Epithelial cell of prostate (primary cell): ENCODE results near the gene HOXD4.

Experiments
- DNase-seq: peaks from one replicate; pipeline ENCODE4 v3.0.0-alpha.2; 2011; ENCODE audit warnings: low read depth, low spot score
- H3K27ac ChIP-seq: fragments of 450-650 bp; 2 replicates; pipeline ENCODE4 v1.5.1; 2017; ENCODE audit warnings: mild to moderate bottlenecking

HOXD4 gene

DNA sequence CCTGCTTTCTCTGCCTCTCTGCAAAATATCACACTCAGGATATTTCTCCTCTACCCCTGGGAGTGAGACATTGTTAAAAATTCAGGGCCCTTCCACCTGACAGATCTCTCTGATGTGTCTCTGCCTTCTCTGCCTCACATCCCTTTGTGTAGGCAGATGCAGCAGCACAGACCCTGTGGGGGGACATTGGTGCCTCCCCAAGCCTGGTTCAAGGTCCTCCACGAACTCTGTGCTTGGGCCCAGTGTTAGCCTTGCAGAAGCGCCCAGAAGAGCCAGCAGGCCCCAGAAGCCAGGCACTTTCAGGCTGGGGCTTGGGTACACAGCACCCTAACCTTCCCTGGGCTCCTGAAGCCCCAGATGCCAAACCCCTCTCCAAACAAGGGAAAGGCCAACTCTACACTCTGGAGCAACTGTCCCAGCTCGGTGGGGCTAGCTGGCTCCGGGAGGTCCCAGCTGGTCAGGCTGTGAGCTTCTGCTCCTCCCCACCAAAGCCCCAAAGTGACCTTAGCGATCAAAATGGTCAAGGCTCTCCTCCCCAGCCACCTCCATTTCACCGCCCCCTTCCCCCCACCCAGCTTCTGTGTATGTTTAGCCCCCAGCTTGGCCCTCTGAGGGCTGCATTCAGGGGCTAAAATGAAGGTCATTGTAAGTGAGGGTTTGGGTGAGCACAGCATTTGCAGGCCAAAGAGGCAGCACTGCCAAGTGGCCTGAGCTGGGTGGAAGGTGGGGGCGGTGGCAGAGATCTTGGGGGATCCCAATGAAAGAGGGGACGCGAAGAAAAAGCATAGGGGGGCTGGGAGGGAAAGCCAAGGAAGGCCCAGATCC is 26.2 kb upstream of the HOXD4 start:
- no peak for DNase-seq
- H3K27ac ChIP-seq, result no peak overlapping the region

DNA sequence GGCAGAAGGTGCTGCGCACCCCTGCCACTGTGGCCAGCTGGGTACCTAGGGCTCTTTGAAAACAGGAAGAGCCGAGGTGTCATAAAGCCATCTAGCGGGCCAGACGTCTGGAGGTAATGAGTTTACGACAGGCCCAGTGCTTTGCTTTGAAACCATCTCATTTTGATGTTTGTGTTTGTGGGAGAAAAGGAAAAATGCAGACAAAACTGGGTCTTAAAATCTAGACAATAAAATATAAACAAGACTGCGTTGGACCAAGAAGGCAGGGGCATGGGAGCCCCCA is 25.6 kb upstream of the HOXD4 start:
- DNase-seq, result no peak
- H3K27ac ChIP-seq, result no peak overlapping the region

DNA sequence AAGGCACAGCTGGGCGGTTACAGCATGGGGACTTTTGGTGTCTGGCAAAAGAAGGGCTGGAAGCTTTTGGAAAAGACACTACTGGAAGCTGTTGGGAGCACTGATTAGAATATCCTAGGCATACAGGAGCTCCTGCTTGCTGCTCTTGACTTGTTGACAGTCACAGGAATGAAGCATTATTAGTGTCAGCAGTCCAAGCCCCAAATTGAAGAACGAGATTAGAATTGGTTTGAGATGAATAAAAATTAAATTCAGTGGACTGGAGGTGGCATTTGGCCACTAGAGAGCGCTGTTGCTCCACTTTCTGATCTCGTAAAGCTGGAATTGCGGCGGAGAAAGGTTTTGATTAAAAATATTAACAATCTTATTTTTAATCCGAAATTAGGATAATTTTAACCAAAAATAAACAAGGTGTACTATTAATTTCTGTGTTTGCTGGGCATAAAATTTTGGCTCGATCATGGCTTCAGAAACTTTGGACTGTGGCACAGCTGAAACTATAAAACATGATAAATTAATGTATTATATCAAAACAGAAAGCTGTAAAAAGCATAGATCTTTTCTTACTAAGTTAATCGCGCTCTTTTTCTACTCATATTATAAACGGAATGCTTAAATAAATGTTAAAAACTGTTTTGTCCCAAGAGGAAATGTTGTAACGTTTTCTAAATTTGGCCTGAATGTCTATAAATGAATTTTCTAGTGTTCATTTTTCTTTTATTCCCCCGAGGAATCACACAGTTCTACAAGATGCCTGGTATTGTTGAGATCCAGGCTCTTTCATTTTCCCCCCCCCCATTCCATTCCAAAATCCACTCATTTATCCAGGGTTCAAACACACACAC is 24.2 kb upstream of the HOXD4 start:
- H3K27ac ChIP-seq, result no peak overlapping the region
- no peak for DNase-seq

DNA sequence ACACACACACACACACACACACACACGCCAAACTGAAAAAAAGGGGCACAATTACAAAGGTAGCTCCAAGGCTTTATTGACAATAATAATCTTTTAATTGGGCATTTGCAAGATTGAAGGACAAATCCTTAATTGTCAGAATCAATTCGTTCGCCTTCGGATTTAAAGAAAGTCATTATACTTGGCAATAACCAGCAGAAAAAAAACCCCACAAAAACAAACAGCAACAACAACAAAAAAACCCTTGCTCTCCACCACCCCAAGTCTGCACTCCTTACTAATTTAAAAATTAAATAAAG is 23.6 kb upstream of the HOXD4 start:
- no peak for DNase-seq
- no peak overlapping the region for H3K27ac ChIP-seq

DNA sequence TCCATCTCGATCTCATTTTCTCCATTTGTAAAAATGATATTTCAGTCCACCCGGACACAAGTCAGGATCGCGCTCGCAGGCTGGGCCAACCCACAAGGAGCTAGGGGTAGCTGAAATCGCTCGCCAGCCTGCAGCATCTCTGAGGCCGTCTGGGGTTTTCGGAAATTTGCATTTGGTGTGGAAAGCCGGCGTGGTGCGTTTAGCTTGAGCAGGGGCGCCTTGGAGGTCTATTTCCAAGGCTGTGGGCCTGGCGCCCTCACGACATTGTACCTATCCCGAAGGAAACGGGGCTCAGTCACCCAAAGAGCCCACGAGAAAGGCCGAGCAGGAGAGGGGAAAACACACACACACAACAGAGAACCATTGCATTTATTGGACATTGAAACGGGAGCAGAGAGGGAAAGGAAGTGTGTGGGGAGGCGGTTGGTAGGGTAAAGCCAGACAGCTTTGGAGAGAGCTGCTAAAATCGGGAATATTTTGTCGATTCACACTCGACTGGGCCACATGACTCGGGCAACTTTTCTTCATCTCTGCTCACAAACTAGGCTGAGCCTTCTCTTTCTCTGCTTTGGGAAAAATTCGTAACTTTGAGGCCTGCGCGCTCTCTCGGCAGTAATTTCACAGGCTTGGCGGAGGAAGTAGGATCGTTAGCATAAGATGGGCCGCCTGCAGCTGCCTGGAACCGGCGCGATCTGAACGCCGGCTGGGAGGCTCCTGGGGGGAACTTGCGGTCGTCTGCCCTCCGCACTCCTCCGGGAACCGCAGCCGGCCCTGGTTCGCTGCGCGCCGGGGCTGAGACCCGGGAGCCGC is 23.0 kb upstream of the HOXD4 start:
- no peak overlapping the region for H3K27ac ChIP-seq
- DNase-seq, result no peak

DNA sequence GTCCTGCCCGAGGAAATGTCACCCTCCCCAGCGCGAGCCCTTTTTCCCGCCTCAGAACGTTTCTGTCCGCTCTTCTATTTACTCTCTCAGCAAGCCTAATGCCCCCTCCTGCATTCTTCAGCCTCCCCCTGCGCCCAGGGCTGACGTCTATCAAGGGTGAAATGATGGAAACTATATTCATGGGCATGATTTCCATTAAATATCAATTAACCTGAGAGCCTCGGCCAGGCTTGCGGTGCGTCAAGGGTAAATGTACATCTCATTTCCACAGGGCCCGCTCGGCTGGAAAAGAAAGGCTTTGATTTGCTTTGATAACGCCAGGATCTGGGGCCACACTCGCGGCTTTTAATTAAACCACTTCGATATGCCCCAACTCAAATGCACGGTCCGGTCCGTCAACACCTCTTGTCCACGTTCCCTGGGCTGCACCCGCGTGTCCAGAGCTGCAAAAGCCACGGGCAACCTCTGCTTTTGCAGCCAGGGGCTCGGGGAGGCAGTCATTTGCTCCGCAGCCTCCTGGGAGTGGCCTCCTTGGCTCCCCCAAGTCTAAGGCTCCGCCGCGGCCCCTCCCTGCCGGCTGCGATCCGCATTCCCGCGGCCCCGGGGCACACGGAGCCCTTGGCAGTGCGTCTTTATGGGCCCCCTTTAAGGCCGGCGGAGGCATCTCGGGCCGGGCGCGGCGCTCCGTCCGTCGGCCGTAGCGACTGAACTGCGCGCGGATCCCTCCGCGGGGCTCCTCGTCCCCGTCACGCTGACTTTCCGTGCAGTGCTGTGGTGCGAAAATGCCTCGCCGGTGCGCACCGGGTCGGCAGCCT is 22.2 kb upstream of the HOXD4 start, which contains the start of gene HOXD8:
HOXD8 (plus strand) TSS at position 724 of the 815 bp plus-strand sequence. CDS start 662 bp downstream, outside the sequence.
- peak within 1 kb of the TSS; percentile 74 for H3K27ac ChIP-seq
- DNase-seq, result no peak

DNA sequence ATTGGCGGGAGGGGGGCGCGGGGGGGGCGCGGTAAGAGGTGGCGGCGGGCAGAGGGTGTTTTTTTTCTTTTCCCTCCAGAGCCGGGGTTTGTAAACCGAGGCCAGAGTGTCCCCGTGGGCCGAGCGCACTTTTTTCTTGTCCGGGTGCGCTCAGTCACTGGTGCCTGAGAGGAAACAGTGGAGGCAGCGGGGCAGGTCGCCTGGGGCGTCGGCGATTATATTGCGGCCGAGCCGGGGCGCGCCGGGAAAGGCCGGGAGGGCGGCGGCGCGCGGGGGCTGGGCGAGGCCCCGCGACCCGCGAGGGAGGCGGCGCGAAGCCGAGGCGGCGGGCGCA is 21.6 kb upstream of the HOXD4 start:
- DNase-seq, result no peak
- H3K27ac ChIP-seq, result peak overlapping the region; percentile 74

DNA sequence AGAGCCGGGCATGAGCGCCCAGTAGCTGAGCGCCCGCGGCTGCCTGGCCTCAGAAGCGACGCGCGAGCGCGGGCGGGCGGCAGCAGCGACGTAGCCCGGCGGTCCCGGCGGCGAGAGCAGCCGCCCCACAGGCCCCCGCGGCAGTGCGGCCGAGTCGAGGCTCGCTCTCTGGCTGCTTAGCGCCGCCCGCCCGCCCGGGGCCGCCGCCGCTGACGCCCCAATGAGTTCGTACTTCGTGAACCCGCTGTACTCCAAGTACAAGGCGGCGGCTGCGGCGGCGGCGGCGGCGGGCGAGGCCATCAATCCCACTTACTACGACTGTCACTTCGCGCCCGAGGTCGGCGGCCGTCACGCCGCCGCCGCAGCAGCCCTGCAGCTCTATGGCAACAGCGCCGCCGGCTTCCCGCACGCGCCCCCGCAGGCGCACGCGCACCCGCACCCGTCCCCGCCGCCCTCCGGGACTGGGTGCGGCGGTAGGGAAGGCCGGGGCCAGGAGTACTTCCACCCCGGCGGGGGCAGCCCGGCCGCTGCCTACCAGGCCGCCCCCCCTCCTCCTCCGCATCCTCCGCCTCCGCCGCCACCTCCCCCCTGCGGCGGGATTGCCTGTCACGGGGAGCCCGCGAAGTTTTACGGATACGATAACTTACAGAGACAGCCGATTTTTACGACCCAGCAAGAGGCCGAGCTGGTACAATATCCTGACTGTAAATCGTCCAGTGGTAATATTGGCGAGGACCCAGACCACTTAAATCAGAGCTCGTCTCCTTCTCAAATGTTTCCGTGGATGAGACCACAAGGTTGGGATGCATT is 21.0 kb upstream of the HOXD4 start:
- H3K27ac ChIP-seq, result peak overlapping the region; percentile 74

DNA sequence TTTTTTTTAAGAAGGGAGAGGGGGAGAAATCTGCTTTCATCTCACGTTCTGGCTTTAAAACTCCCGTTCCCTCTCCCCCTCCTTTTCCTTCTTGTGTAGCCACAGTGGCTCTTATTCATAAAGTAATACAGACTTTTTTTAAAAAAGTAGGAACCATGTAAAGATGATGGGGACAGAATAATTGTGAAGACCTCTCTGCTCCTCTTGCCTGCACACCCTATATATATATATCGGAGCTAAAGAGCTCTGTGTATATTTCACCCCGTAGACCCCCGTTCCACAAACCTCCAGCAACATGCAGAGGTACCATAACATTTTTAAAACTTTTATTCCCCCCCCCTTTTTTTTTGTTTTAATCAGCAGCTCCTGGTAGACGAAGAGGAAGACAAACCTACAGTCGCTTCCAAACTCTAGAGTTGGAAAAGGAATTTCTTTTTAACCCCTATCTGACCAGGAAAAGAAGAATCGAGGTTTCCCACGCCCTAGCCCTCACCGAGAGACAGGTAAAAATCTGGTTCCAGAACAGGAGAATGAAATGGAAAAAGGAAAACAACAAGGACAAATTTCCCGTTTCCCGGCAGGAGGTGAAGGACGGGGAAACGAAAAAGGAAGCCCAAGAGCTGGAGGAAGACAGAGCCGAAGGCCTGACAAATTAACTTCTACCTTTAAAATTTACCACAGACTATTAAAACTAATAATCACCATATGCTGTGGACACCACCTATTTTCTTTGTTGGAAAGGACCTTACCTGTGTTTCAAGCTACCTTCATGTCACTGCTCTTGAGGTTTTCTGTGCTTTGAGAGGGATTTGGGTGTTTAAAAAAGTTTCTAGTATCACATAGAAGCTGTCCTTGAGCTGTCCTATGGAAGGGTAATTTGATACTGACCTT is 20.1 kb upstream of the HOXD4 start:
- DNase-seq, result no peak
- H3K27ac ChIP-seq, result peak overlapping the region; percentile 74

More for the DNA sequence above, 21.0 kb upstream of the HOXD4 start:
- DNase-seq, result no peak

DNA sequence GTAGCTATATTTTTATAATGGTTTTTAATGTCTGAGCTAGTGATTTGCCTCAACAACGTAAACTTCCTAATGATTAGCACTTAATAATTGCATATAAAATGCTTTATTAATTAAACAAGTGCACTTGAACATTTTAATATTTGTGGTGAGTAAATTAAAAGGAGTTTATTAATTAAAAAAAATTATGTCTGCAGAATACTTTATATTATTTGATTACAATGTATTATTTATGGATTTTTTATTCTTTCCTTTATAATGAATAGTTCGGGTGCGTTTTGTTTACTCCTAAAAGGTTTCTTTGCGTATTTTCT is 19.5 kb upstream of the HOXD4 start:
- H3K27ac ChIP-seq, result no peak overlapping the region

DNA sequence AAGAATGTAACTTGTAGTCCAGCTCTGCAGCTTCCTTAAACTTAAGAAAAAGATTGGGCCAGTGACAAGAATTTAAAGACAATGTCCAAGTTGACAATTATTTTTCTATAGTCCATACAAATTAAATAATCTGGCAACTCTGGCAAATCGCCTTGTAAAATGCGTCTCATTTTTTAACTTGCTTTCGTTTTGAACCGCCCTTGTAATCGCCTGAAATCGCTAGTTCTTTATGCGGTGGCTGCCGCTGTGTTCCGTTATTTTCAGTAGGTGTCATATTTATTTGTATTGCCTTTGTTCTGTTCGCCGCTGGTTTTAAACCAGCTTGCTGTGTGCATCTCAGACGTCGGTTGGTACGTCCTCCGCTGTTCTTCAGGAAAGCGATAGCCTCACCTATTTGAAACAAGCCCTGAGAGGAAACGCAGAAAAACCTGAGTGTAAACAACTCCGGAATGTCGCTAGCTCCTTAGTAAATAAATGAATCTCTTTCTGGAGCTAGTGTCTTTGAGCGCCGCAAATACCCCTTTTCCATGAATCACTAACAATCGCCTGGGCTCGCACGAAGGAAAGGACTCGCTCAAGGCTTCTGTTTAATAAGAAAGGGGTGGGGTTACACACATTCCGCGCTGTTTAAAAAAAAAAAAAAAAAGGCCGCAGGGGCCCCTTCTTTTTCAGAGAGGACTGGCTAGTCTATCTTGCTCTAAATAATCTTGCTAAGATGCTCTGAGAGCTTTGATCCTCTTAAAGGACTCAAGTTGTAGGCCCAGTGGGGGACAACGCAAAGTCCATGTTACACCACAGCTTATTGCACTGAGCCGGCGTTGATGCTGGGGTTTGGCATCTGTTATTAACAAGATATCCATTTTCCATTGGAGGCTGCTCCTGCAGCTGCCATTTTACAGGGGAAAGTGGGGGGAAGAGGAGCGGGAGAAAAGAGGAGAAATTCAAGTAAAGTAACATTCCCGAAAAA is 18.9 kb upstream of the HOXD4 start:
- no peak for DNase-seq
- H3K27ac ChIP-seq, result no peak overlapping the region

More for the DNA sequence above, 19.5 kb upstream of the HOXD4 start:
- DNase-seq, result no peak

DNA sequence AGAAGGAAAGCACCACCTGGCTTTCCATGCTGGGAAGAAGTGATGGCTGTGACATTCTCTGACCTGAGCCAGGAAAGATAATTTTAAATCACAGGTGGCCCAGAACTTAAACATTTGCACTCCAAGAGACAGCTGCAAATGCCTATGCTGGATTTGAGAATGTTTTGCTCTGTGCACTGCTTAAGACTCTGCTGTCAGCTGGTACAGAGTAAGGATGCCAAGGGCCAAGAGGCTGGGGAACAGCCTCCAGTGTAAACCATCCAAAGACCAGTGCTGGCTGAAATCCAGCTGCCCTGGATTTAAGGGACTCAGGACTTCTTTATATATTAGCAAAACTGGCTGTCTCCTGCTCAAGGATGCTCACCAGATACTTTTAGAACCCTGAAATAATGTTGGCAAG is 18.0 kb upstream of the HOXD4 start:
- peak overlapping the region; percentile 76 for H3K27ac ChIP-seq
- no peak for DNase-seq

DNA sequence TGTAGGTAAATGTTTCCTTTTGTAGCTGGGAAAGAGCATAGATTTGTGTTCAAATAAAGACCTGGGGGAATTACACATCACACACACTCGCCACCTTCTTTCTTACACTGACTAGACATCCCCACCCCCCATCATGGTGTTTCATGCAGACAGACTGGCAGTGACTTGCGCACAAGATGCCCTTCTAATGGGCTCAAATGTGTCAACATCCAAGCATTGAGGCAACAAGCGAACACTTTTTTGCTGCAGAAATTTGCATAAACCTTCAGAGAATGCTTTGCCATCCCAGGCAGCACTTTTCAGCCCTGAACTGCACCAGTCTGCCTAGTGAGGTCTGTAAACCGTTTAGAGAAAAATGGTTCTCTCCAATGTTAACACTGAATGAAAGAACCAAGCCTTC is 17.3 kb upstream of the HOXD4 start:
- H3K27ac ChIP-seq, result peak overlapping the region; percentile 76
- no peak for DNase-seq

DNA sequence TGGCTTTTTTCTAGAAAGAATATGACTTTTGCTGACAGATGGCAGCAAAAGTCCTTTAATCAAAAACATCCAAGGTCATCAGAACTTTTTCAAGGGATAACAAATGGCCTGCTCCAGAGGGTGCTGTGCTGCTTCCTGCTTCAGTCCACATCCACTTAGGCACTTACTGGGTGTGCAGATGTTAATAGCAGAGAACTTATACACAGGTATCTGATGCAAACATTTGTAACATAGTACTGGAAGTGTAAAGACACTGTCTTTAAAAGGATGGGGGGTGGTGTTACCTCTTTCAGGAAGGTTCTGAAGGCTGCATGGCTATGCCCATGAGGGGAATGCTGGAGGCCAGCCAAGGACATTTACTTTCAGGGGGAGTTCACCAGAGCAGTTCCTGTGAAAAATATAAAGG is 16.3 kb upstream of the HOXD4 start:
- peak overlapping the region; percentile 76 for H3K27ac ChIP-seq

DNA sequence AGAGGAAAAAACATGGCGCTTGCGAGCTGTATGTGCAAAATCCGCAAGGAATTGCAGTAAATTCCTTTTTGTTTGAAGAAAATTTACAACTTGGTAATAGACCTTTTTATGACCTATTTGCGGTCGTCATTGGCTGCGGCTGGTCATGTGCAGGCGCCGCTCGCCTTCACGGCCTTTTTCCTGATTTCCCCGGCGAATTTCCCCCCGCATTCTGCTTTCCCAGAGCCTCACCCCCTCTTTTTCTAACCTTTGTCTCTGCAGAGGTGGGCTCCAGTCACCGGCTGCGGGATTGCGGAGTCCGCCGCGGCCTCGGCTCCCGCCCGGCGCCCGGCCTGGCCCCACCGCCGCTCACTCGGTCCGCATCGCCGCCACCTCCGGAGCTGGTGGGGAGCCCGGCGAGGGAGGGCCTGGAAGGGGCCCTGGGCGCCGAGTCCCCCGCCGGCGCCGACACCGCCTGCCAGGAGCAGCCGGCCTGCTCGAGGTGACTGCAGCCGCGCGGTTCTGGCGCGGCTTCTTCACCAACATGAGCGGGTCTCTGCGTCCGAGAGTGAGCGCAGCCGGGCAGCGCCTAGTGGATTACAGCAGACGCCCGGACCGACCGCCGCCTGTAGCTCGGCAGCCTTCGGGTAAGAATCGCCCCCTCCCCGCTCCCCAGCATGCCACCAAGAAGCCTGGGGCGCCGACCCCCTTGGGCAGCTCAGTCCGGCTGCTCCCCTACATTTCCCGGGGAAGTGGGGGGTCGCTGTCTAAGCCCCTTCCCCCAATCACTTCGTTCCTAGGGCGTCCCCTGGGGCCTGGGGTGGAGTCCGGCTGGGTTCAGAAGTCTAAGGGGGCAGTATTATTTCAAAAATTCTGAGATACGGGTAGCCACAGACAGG is 14.7 kb upstream of the HOXD4 start:
- H3K27ac ChIP-seq, result peak overlapping the region; percentile 76
- no peak for DNase-seq

More for the DNA sequence above, 16.3 kb upstream of the HOXD4 start:
- DNase-seq, result no peak

DNA sequence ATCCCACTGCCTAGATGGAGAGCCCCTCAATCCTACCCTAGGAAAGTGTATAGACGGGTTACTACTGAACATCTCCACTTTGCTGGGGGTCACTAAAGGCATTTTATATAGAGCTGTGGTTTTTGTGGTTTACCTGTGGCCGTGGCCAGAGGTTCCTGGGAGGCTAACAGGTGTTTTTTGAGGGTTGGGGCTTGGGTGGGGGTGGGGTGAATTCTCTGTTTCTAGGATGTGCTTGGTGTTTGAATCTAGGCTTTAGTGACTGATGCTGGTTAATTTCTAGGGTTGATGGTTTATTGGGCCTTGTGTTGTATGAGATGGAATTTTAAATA is 14.1 kb upstream of the HOXD4 start:
- H3K27ac ChIP-seq, result no peak overlapping the region
- DNase-seq, result no peak

DNA sequence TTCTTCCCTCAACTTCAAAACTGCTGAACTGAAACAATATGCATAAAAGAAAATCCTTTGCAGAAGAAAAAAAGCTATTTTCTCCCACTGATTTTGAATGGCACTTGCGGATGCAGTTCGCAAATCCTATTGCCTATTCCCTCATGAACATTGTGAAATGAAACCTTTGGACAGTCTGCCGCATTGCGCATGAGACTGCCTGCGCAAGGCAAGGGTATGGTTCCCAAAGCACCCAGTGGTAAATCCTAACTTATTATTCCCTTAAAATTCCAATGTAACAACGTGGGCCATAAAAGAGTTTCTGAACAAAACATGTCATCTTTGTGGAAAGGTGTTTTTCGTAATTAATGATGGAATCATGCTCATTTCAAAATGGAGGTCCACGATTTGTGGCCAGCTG is 13.4 kb upstream of the HOXD4 start:
- H3K27ac ChIP-seq, result no peak overlapping the region

More for the DNA sequence above, 13.4 kb upstream of the HOXD4 start:
- no peak for DNase-seq
